Gastroesophageal sphincter (tissue), 3 donors: Measurements from ENCODE around the gene UPP2.

ENCODE experiments used
- CTCF ChIP-seq, 4 experiments: fragments of 200-600 bp in 2 of 4; fragments of 450-650 bp in 2 of 4; sonication (generic) in 1 of 4; IDR thresholded peaks; one replicate each; pipeline ENCODE4 v1.5.1; 2017 to 2019; ENCODE audit warnings: antibody characterized with exemption in 4 of 4, mild to moderate bottlenecking in 2 of 4, moderate library complexity in 2 of 4
- POLR2AphosphoS5 ChIP-seq: sonication (generic); formaldehyde crosslinking; IDR thresholded peaks from one replicate; pipeline ENCODE4 v1.6.1; 2017; ENCODE audit warnings: antibody characterized with exemption

GRCh38 chr2:158153270-158154015, 51.8 kb downstream of the UPP2 start:
- TF ChIP-seq CTCF (IDR thresholded peaks at IDR 0.05), result no peak
- no peak for TF ChIP-seq POLR2AphosphoS5
